Measurements from ENCODE around the gene PTH2.
A peak's percentile ranks its signal among the peaks of the same experiment; 100 is the strongest.

PTH2 gene

DNA sequence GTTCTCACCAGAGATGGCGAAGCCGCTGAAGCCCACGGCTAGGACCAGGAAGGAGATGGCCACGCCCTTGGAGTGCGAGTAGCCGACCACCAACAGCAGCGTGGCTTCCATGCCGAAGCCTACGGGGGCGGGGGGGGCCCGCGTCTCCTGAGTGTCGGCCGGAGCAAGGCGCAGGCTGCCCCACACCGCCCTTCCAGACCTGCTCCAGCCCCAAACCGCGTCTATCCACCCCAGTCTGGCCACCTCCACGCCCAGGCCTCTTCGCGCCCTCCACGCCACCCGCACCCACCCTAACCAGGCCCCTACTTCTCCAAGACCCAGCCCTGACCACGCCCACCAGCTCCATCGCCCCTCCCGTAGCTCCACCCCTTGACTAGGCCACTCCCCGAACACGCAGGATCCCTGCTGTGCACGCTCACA lies 8.1 kb upstream of the PTH2 start:
- DNase-seq (ENCODE audit: low read depth): no peak
- TF ChIP-seq, protein P1, sequence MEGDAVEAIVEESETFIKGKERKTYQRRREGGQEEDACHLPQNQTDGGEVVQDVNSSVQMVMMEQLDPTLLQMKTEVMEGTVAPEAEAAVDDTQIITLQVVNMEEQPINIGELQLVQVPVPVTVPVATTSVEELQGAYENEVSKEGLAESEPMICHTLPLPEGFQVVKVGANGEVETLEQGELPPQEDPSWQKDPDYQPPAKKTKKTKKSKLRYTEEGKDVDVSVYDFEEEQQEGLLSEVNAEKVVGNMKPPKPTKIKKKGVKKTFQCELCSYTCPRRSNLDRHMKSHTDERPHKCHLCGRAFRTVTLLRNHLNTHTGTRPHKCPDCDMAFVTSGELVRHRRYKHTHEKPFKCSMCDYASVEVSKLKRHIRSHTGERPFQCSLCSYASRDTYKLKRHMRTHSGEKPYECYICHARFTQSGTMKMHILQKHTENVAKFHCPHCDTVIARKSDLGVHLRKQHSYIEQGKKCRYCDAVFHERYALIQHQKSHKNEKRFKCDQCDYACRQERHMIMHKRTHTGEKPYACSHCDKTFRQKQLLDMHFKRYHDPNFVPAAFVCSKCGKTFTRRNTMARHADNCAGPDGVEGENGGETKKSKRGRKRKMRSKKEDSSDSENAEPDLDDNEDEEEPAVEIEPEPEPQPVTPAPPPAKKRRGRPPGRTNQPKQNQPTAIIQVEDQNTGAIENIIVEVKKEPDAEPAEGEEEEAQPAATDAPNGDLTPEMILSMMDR (IDR thresholded peaks at IDR 0.05; ENCODE audit: control insufficient read depth, insufficient read depth, low read depth, low read length, missing control alignments): no peak
- H3K4me3 ChIP-seq (ENCODE audit: control insufficient read depth, low read depth, low read length): no peak overlapping the region

GRCh38 chr19:49430678-49431329 lies 7.6 kb upstream of the PTH2 start:
- TF ChIP-seq, protein P1 (IDR thresholded peaks at IDR 0.05; ENCODE audit: control insufficient read depth, insufficient read depth, low read depth, low read length, missing control alignments): peak; percentile 34
- DNase-seq (ENCODE audit: low read depth): no peak
- H3K4me3 ChIP-seq (ENCODE audit: control insufficient read depth, low read depth, low read length): no peak overlapping the region

GRCh38 chr19:49430172-49430677 lies 7.0 kb upstream of the PTH2 start:
- TF ChIP-seq, protein P1 (IDR thresholded peaks at IDR 0.05; ENCODE audit: control insufficient read depth, insufficient read depth, low read depth, low read length, missing control alignments): no peak
- DNase-seq (ENCODE audit: low read depth): no peak
- no peak overlapping the region for H3K4me3 ChIP-seq (ENCODE audit: control insufficient read depth, low read depth, low read length)

DNA sequence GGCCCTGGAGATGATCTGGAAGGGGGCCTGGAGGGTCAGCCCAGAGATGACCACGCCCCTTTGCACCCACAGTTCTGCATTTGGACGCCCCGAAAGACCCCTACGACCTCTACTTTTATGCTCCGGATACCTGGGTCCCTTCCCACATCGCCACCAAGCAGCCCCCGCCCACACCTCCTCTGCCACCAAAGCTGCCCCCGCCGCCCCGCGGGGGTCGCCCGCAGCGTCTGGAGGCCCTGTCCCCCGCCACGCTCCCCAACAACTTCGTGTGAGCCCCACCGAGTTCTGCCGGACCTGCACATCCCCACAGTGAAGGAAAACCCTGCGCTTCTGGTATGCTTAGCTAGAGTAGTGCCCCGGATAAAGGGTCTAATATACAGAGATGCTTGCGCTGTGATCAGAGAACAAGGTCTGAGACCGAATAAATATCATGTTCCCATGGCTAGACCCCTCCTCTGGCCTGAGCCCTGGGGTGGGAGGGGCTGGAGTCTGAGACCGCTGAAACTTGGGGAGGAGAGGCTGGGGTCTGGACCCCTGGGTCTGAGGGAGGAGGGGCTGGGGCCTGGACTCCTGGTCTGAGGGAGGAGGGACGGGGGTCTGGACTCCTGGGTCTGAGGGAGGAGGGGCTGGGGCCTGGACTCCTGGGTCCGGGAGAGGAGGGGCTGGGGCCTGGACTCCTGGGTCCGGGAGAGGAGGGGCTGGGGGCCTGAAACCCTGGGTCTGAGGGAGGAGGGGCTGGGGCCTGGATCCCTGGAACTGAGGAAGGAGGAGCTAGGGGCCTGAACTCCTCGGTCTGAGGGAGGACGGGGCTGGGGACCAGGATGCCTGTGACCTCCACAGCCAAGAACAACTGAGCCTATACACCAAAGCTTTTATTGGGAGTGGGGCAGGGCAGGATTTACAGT lies 5.6 kb upstream of the PTH2 start:
- no peak for DNase-seq (ENCODE audit: low read depth)
- TF ChIP-seq, protein P1 (IDR thresholded peaks at IDR 0.05; ENCODE audit: control insufficient read depth, insufficient read depth, low read depth, low read length, missing control alignments): no peak
- H3K4me3 ChIP-seq (ENCODE audit: control insufficient read depth, low read depth, low read length): no peak overlapping the region

DNA sequence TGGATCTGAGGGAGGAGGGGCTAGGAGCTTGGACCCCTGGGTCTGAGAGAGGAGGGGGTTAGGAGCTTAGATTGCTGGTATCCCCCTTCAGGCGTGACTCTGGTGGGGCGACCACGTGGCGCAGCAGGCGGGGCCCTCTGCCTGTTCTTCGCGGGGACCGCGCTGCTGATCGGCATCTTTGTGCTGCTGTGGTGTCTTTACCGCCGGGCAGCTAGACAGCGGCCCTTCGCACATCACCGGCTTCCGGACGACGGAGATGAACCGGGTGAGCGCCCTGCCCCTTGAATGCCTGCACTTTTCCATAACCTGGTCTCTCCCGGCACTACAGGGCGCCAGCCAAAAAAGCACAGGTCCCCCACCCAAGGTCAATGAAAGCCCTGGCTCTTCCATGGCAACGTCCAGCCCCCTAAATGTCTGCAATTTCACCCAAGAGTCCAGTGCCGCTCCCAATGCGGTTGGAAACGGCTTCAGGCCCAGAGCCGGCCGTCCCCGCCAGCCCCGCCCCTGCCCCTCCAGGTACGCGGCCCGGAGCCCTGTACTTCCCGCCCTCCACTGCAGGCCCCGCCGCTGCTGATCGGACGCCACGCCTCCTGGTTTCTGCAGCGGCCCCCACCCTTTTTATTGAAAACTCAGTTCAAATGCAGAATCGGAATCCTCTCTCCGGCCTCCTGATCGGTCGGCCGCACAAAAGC lies 4.8 kb upstream of the PTH2 start:
- TF ChIP-seq, protein P1 (IDR thresholded peaks at IDR 0.05; ENCODE audit: control insufficient read depth, insufficient read depth, low read depth, low read length, missing control alignments): no peak
- no peak overlapping the region for H3K4me3 ChIP-seq (ENCODE audit: control insufficient read depth, low read depth, low read length)
- no peak for DNase-seq (ENCODE audit: low read depth)

- H3K4me3 ChIP-seq (ENCODE audit: control insufficient read depth, low read depth, low read length): no peak overlapping the region
- TF ChIP-seq, protein P1 (IDR thresholded peaks at IDR 0.05; ENCODE audit: control insufficient read depth, insufficient read depth, low read depth, low read length, missing control alignments): no peak
- DNase-seq (ENCODE audit: low read depth): no peak
Observed at GRCh38 chr19:49427339-49427738, 4.1 kb upstream of the PTH2 start.
